VCaP (cell line): ENCODE results near the gene TBC1D1.

ENCODE experiments used
- H3K27ac ChIP-seq: fragments of 450-650 bp; 2 replicates; pipeline ENCODE4 v1.5.1; 2017
- TF ChIP-seq, protein P1 (sequence below): fragments of 450-650 bp; conservative IDR thresholded peaks from 2 replicates; pipeline ENCODE4 v1.5.1; 2017; ENCODE audit warnings: mild to moderate bottlenecking, moderate library complexity

The TBC1D1 gene

DNA sequence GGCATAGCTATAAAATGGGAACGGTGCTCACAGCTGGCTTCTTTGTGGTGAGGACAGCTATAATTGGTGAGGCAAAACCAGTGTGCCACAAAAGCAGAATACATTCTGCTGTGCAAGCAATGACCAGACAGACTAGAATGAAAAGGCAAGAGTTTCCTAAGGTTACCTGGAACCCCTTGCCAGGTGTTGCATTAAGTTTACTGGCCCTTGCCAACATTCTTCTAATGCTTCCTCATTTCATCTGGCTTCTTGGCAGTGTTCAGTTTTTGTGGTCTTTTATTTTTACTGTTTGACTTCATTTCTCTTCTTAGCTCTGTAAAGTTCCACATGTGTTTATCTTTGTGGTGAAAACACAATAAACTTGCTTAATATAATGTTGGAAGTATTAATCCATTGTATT lies 200.8 kb downstream of the TBC1D1 start:
- TF ChIP-seq, protein P1, sequence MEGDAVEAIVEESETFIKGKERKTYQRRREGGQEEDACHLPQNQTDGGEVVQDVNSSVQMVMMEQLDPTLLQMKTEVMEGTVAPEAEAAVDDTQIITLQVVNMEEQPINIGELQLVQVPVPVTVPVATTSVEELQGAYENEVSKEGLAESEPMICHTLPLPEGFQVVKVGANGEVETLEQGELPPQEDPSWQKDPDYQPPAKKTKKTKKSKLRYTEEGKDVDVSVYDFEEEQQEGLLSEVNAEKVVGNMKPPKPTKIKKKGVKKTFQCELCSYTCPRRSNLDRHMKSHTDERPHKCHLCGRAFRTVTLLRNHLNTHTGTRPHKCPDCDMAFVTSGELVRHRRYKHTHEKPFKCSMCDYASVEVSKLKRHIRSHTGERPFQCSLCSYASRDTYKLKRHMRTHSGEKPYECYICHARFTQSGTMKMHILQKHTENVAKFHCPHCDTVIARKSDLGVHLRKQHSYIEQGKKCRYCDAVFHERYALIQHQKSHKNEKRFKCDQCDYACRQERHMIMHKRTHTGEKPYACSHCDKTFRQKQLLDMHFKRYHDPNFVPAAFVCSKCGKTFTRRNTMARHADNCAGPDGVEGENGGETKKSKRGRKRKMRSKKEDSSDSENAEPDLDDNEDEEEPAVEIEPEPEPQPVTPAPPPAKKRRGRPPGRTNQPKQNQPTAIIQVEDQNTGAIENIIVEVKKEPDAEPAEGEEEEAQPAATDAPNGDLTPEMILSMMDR: no peak
- H3K27ac ChIP-seq: peak overlapping the region; percentile 38

DNA sequence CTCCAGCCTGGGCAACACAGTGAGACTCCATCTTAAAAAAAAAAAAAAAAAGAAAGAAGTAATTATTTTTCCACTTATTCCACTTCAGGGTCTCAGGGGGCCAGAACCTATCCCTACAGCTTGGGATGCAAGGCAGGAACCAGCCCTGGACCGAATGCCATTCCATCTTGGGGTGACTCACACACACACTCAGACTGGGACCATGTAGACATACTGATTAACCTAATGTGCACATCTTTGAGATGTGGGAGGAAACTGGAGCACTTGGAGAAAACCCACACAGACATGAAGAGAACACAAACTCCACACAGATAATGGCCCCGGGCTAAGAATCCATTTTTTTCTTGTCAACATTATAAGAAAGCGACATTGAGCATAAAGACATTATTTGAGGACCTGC lies 201.8 kb downstream of the TBC1D1 start:
- H3K27ac ChIP-seq: peak overlapping the region; percentile 38
- TF ChIP-seq, protein P1: no peak

DNA sequence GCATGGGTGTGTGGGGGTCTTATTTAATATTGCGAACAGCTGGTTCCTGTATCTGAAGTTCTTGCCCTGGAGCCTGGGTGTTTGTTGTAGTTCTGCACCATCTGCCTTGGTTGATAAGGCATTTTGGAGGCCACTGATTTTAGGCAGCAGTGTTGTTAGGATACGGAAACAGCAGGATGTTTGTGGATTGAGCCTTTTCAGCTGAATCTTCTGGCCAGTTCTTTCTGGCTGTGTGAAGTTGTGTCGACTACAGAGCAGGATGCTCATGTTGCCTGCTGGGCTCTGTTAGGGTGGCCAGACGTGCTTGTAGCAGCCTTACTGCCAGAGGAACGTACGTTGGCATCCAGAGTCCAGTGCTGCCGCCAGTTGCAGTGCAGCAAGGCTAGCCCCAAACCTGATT lies 203.5 kb downstream of the TBC1D1 start:
- H3K27ac ChIP-seq: no peak overlapping the region
- TF ChIP-seq, protein P1: no peak

DNA sequence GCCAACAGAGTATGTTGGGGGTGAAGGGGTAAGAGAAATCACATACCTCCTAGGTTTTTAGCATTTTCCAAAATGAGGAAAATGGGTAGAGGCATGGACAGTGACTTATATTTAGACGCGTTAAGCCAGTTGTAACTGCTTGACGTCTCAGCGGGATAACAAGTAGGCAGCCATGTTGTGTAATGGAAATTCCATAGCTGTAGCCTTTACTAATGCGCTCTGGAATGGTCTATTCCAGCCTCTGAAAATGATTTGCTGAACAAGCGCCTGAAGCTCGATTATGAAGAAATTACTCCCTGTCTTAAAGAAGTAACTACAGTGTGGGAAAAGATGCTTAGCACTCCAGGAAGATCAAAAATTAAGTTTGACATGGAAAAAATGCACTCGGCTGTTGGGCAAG lies 204.8 kb downstream of the TBC1D1 start:
- H3K27ac ChIP-seq: no peak overlapping the region
- TF ChIP-seq, protein P1: no peak

DNA sequence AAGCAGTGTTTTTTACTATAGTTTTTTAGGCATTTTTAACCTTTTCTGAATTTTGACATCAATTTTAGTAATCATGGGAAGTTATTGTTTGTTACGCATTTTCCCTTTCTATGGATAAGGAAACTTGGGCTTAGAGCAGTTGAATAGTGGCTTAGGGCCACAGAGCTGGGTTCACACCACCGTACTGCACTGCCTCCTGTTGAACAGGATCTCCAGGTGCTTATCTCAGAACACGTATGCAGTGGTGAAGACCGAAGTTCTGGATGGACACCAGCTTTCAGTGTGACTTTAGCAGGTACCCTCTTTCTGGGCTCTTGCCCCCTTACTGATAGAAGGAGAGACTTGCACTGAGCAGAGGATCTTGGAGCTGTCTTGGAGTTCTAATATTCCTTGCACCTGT lies 206.9 kb downstream of the TBC1D1 start:
- no peak overlapping the region for H3K27ac ChIP-seq
- TF ChIP-seq, protein P1: no peak

DNA sequence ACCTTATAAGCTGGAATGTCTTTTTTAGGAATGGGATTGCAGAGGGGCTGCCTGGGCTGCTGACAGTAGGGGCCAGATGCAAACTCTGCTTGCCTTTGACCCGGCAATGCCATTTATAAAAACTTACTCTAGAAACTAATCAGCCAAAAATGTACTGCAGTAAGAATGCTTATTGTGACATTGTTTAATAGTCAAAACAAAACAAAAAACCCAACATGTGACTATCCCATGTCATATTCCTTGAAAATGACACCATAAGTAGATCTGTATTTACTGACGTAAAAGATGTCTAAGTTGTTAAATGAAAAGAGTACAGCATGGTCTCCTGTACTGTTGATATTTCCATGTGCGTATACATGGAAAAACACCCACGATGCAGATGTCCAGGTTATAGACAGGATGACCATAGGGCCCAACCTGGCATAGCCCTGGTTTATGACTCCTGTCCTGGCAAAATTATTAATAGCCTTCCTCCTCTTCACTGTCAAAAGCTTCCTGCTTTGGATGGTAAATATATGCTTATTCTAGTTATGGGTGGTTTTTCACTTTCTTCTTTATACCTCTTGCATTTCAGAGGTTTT lies 208.2 kb downstream of the TBC1D1 start:
- TF ChIP-seq, protein P1: no peak
- H3K27ac ChIP-seq: peak overlapping the region; percentile 13; the same call in 1 of the 2 replicates

DNA sequence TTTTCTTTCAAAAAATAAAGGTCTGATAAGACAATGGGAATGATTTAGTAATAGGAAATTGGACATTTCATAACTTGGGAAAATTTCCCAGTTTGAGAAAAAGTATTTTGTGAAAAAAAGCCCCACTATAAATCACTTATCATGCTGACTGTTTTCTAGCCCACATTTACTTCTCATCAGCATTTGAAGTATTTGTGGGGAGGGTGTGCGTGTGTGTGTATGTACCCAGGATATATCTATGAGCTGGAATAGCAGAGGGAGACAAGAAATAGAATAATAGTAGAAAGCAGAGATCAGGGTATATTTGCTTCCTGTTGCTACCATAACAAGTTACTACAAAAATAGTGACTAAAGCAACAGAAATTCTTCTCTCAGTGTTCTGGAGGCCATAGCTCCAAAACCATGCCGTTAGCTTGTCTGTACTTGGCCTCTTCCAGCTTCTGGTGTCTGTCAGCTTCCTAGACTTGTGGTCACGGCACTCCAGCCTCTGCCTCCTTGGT lies 209.1 kb downstream of the TBC1D1 start:
- H3K27ac ChIP-seq: no peak overlapping the region; the same call in 1 of the 2 replicates

More for the DNA sequence above, 209.1 kb downstream of the TBC1D1 start:
- TF ChIP-seq, protein P1: no peak
